ENCODE measurements around the gene AGXT.

Gene AGXT

DNA sequence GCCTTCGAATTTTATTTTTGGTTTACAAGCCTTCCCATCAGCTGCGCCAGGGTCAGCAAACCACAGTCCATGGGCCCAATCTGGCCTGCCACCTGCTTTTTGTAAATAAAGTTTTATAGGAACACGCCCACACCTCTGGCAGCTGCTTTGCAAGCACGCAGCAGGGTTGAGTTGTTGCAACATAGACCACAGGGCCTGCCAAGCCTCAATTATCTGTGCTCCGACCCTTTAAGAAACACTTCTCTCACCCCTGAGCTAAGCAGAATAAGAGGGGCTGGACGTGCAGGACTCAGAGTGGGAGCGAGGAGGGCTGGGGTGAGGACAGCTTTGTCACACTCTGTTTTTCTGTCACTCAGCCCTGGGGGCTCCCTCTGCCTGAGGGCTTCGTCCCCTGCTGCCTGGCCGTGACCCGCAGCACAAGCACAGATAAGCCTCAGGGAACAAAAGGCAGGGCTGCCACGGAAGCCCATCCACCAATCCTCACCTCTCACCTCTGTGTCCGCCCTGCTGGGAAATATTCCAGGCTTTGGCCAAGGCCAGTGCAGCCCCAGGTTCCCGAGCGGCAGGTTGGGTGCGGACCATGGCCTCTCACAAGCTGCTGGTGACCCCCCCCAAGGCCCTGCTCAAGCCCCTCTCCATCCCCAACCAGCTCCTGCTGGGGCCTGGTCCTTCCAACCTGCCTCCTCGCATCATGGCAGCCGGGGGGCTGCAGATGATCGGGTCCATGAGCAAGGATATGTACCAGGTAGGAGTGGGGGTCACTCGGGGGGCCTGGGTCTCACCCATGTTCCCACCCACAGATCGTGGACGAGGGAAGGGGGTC lies at the start of gene AGXT:
Gene AGXT (plus strand): TSS at position 539 of the 823 bp plus-strand sequence. CDS start 42 bp downstream, at position 581.
- no peak for DNase-seq (ENCODE audit: low read depth)

DNA sequence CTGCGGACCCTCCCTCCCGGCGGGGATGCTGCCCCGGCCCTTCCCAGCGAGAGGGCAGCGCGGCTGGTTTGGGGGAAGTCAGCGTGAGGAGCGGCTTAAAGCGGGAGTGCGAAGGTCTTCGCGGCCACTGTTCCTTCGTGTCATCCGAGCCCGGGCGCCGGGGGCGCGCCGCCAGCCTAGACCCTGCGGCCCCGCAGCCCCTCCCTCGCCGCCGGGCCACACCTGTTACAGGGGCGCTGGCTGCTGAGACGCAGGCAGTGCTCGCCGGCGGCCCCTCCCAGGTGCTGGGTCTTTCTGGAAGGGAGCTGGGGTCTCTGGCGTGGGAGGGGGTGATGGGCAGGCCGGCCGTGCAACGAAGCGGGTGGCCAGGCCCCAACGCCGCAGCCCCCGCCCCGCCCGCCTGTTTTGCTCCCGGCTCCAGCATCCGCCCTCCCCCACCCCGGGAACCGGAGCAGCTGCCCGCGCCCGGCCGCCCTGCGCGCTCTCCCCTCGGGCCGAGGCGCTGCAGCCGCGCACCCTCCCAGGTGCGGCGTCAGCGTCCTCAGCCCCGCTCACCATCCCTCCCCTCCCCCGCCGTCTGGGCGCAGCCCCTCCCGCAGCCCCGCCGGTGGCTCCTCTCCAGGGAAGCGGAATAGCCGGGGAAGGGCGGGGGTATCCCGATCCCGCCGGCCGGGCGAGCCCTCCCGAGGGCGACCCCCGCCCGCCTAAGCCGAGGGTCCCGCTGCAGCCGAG lies 49.3 kb upstream of the AGXT start:
- no peak for DNase-seq (ENCODE audit: low read depth)

DNA sequence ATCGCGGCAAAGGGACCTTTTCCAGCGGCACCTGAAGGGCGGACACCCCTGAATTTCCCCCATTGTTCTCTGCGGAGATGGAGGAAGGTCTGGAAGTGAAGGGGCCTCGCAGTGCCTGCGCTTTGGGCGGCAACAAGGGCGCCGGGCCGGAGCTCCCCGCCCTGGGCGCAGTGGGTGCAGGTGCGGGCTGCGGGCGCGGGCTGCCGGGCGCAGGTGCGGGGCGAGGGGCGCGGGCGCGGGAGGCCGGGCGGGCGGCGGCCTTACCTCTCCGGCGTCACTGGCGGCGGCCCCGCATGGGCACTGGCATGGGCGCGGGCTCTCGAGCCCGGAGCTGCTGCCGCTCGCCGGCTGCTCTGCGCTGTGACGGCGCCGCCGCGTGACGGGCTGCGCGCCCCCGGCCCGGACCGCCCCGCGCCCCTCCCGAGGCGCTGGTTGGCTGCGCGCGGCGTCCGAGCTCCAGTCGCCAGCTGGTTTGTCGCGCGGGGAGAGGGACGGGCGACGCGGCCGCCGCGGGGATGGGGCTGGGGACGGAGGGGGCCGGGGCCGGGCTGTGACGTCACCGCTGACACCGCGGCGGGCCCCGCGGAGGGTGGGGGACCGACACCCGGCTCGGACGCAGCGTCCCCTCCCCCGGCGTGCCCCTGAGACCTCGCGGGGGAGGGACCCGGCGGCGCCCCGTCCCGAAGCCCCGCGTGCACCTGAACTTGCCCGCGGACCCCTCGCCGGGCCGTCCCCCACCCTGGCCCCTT lies 48.6 kb upstream of the AGXT start, which contains the start of gene KIF1A:
Gene KIF1A (minus strand): TSS at position 362 of the 749 bp plus-strand sequence. CDS start 22,467 bp downstream, outside the sequence.
- DNase-seq (ENCODE audit: low read depth): no peak

DNA sequence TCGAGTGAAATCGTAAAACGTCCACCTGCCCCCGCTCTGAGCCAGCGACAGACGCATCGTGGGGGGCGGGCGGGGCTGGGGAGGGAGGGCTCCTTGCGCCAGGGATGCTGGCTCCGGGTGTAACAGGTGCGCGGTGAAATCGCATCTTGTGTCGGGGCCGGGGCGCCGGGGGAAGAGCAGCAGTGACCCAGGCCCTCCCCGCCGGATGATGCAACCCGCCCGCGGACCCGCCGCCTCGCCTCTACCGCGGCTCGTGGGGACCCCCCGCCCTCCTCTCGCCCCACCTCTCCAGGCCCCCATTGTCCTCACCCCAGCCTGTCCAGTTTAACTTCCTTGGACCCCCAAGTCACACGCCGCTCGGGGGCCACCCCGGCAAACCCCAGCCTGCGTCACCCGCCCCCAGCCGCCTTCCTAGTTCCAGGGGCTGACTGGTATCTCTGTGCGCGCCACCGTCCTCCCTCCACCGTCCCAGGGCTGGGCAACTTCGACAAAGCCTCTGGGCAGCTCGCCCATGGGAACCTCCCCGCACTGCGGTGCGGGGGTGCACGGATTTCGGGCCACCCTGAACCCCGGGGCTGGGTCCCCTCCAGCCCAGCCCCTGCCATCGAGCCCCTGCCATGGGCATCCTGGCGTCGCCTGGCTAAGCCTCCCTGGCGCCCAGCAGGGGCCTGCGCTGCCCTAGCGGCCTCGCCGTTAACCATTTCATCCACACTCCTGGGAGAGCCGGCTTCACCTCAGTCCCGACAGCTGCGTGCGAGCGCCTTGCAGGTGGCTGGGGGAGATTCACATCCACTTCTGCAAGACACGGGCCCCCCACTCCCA lies 47.8 kb upstream of the AGXT start:
- DNase-seq (ENCODE audit: low read depth): no peak

DNA sequence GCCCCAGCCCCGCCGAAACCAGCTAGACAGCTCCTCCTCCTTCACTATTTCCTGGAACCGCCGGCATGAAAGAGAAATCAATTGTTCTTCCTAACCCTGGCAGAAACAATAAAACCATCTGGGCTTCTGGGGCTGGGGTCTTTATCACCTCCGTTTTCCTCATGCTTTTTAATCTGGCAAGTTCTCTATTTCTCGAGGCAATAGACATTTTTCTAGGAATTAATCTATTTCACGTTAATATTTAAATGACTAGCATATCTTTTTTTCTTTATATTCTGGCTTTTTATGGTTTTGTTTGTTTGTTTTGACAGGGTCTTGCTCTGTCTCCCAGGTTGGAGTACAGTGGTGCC lies 47.2 kb upstream of the AGXT start:
- no peak for DNase-seq (ENCODE audit: low read depth)

DNA sequence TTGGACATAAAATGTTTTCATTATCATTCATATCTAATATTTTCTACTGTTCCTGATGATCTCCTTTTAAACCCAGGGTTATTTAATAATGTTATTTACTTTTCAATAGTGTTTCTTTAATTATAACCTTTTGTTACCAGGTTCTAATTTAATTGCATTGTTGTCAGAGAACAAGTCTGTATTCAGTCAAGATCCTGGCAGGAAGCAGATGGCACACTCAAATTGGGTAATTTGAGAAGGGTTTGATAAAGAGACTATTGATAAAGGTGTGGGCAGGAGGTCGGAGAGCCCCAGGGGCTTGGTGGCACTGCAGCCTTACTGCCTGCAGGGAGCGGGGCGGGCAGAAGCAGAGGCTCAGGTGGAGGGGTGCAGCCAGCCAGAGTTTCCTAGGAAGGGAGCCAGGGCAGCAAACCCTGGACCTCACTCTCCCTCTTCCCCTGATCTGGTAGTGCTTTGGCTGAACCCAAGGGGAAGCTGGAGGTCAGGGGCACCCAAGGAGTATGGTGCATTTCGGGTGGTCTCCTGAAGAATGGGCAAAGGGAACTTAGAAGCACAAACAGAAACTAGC lies 46.3 kb upstream of the AGXT start:
- no peak for DNase-seq (ENCODE audit: low read depth)

DNA sequence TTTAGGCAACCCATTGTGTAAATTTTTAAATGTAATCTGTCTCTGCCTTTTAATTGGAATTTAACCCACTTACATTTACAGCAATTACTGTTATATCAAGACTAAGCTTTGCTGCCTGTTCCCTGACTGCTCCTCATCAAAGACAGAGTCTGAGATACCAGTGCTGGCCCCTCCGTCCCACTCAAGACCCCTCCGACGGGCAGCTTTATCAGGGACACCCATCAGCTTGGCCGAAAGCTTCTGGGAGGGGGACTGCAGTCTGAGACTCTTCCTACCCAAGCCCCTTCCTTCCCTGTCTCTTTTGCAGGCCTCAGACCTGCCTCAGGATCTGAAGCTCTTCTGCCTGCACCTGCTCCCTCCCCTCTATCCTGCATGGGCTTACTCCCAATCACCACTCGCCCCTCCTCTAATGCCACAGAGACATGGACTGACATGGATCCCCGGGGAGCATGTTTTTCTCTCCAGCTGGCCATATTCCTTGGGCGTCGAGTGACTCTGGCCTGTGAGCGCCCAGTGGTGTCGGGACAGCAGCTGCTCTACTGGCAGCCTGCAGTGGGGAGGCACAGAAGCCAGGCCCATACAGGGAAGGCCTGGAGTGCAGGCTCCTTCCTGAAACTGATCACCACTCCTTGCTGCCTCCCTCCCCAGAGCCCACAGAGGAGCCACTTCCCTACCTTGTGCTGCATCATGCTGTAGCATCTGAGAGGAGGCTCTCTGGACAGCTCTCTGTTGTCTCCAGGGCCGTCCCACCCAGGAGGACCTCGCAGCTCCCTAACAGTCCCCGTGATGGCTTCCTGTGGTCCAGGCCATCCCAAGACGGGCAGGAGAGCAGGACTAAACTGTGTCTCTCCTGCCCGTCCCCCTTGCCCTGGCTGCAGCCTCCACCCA lies 44.9 kb upstream of the AGXT start:
- no peak for DNase-seq (ENCODE audit: low read depth)

DNA sequence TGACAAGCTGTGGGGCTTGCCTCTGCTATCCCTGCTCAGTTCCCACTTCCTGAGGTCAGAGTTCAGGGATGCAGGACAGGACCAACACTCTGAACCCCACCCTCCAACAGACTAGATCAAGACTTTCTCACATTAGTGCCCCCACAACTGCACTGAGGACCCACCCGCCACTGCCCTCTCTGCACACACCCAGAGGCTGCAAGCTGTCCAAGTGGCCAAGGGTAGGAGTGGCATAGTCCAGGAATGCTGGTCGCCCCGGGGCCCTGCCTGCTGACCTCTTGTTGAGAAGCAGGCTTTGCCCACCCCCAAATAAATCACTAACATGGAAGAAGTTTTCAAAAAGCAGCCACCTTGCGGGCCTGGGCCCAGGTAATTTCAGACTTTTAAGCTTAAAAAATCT lies 43.1 kb upstream of the AGXT start:
- DNase-seq (ENCODE audit: low read depth): no peak

DNA sequence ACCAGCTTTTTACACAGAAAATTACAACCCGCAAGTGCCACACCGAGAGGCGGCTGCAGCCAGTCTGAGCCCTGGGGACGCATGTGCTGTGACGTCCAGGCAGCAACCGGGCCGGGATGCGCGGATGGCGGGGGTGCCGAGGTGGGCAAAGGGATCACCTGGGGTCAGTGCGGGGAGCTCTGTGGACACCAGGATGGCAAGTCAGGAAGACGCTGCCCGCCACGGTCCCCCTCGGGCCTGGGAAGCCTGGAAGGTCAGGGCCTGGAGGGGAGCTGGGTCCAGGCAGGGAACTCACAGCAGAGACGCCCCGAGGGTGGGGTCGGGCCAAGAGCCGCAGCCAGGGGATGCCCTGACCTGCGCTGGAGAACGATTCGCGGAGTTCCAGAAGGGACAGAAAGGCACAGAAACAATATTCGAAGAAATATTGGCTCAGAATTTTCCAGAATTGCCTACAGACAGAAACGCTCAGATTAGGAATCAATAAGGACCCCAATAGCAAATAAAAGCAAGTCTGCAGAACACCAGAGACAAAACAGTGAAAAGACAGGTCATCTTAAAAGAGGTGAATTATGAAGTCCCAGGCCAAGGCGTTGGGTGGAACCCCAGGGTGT lies 36.9 kb upstream of the AGXT start:
- no peak for DNase-seq (ENCODE audit: low read depth)

DNA sequence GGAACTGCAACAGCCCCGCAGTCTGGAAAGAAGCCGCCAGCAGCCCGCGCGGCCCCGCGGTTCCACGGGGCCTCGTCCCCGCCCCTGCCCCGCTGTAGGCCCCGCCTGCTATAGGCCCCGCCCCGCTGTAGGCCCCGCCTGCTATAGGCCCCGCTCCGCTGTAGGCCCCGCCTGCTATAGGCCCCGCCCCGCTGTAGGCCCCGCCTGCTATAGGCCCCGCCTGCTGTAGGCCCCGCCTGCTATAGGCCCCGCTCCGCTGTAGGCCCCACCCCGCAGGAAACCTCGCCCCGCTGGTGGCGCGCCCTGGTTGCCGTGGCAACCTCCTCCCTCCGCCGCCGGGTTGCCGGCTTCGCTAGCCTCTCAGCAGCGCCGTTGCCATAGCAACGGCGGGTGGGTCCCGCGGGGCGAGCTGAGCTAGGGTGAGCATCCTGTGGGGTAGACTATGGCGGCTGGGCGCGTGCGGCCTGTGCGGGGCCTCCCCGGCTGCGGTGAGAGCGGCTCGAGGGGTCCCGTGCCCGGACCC lies 36.4 kb upstream of the AGXT start:
- peak; percentile 91 for DNase-seq (ENCODE audit: low read depth)

DNA sequence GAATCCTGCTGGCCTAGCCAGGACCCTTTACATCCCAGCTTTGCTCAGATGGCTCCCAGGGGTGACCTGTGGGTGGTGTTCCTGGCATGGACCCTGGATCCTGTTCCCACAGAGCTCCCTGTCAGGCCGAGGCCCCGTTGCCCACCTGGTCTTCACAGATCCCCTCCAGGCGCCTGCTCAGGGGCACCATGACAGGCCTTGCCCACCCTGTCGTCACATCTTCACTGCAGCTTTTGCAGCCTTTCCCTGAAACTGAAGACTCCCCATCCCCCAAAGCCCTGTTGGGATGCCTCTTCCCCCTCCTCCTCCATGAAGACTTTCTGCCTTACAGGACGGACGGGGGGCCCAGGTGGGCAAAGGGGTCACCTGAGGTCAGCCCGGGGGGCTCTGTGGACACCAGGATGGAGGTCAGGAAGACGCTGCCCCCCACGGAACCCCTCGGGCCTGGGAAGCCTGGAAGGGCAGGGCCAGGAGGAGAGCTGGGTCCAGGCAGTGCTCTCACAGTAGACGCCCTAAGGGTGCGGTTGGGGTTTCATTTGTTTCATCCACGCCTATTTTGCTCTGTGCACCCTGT lies 35.6 kb upstream of the AGXT start:
- no peak for DNase-seq (ENCODE audit: low read depth)

DNA sequence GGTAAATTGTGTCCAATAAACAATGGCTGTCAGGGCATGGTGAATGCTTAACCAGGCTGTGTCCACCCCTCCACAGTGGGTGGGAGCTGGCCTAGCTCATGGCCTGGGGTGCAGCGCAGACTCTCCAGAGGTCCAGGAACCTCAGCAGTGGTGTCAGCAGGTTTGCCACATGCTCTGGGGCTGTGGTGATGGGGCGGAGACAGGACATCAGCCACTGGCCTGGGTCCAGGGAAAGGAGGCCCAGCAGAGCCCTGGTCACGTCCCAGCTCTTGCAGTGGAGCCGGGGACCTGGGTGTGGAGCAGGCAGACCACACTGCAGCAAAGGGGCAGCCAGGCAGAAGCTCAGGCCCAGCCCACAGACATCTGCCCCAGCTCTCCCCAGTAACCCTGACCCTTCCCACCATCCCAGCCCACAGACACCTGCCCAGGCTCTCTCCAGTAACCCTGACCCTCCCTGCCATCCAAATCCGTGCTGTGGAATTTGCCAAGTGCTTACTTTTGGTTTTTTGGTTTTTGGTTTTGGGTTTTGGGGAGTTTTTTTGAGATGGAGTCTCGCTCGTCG lies 34.8 kb upstream of the AGXT start:
- no peak for DNase-seq (ENCODE audit: low read depth)

DNA sequence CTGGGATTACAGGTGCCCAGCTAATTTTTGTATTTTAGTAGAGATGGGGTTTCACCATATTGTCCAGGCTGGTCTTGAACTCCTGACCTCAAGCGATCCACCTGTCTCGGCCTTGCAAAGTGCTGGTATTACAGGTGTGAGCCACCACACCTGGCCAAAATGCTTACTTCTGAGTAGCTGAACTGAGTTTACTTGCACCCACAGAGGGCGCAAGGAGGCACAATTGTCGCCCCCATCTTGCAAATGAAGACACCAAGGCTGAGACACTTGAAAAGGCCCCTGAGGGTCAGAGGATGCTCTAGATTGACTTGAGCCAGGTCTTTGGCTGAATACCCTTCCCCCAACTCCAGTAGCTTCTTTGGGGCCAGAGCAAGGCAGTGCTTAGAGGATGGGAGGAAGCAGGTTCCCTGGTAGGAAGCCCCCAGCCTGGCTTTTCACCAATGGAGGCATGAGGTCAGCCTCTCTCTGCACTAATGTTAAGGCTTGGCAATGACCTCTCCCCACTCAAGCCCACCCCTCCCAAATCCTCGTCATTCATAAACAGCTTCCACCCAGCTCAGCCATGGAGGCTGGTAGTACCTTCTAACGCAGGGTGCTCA lies 34.1 kb upstream of the AGXT start:
- no peak for DNase-seq (ENCODE audit: low read depth)

DNA sequence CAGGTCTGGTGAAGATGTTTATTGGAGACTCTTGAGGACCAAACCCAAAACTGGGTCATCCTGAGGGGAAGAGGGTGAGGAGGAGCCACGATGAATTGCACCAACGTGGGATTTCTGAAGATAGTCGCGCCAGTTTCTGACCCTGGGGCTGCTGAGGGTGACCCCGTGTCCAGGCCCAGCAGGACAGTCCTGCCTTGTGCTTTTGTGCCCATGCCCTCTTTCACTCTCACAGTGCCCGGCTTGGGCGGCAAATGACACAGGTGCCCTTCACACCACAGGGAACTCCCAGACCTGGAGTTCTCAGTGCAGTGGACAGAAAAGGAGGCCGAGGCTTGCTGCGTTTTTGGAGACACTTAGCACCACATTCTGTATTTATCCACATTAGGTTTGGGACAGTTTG lies 33.1 kb upstream of the AGXT start:
- no peak for DNase-seq (ENCODE audit: low read depth)

DNA sequence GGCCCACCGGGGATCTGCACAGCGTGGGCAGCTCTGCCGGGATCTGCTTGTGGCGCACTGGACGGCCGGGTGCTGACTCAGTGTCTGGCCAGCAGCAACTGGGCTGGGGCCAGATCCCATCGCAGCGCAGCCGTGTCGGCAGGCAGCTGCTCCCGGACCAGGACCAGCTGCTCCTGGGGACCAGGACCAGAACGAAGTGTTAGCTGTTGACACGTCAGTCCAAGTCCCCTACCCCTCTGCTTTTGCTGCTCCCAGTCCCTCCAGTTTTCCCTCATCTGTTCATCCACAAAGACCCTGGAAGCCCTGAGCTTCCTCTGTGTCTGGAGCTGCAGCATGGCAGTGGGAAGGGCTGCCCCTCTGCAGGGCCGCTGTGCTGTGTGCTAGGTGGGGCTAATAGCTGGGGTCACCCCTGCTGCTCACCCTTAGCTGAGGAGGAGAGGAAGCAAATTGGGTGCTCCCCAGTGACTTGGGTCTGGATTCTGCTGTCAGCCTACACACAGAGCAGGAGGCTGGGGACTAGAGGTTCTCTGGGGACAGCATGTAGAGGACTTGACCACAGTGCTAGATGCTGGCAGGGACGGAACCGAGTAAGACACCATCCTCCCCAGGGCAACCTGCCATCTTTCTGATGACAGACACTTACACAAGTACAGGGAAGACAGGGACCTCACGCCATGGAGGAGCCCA lies 31.7 kb upstream of the AGXT start:
- no peak for DNase-seq (ENCODE audit: low read depth)

DNA sequence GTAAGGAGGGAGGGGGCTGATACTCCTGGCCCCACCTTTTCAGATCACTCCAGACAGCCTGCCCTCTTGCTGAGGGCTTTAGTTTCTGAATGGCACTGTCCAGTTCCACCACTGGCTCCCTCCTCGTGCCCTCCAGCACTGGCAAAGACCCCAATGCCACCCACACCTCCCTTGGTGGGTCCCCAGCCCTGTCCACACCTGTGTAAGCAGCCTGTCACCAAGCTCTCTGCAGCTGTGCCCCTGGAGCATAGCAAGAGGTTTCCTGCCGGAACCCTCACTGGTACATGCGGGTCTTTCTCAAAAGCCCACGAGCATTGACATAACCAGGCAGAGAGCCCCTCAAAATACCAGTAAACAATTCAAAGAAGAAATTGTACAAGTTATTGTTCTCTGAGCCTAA lies 31.0 kb upstream of the AGXT start:
- no peak for DNase-seq (ENCODE audit: low read depth)

DNA sequence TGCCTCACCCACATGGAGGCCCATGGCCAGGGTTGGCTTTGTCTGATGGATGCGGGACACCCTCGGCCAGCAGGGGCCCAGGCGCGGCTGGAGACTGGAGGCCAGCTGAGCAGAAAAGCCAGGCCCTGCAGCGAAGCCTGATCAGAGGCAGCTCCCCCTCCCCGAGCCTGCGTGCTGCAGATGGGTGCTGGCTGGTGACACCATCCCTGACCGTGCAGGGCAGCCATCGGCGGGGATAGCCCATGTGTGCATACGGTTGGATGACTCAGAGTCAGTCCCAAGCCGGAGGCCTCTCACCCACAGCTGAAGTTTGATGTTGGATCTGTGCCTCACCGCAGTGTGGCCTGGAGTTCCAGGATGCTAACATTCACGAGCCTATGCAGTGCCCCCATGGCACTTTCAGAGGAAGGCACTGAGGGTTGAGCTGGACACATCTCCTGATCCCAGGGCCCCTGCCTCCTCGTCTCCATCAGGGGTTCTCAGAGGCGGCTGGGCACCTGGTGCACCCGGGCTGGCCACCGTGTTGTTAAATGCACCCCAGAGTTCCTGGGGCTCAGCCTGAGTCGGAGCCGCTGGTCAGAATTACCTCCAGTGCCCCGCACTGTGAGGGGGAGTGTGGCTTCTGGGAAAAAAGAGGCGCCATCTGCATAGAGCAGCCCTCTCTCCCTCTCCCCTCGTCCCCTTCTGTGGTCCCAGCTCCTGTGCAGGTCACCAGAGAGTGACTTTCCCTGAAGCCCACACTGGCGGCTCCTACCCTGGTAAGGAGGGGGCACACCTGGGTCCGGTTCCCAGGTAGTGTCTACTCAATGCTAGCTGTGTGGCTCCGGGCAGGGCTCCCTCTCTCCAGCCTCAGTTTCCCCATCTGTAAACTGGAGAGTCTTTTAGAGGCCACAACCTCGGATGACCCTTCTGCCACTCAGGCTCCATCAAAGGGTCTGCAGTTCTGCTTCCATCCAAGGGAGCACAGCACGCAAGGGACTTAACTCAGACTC lies 29.2 kb upstream of the AGXT start:
- DNase-seq (ENCODE audit: low read depth): no peak

Data from stimulated activated CD8-positive, alpha-beta memory T cell treated with anti-CD3 and anti-CD28 coated beads, Interleukin-15, amount 100 ng/mL, for 24 hours (primary cell).